Nephron (organoid): Measurements from ENCODE around the gene PLCB1.

Experiments
- H3K27ac Mint-ChIP-seq, 3 experiments: 2 replicates each; pipeline ENCODE4 v1.8.0; 2020; ENCODE audit warnings: mixed read lengths in 3 of 3, mild to moderate bottlenecking in 2 of 3, moderate library complexity in 1 of 3
- H3K27me3 Mint-ChIP-seq: 2 replicates; pipeline ENCODE4 v1.8.0; 2021; ENCODE audit warnings: low read depth, mild to moderate bottlenecking, moderate library complexity, mixed read lengths
- H3K36me3 Mint-ChIP-seq: 2 replicates; pipeline ENCODE4 v1.8.0; 2020; ENCODE audit warnings: low read depth, mixed read lengths
- H3K4me1 Mint-ChIP-seq: 2 replicates; pipeline ENCODE4 v1.8.0; 2020; ENCODE audit warnings: mixed read lengths
- H3K4me3 Mint-ChIP-seq, 3 experiments: 2 replicates each; pipeline ENCODE4 v1.8.0; 2020; ENCODE audit warnings: mild to moderate bottlenecking in 3 of 3, mixed read lengths in 3 of 3, moderate library complexity in 2 of 3
- H3K9me3 Mint-ChIP-seq: 2 replicates; pipeline ENCODE4 v1.8.0; 2020; ENCODE audit warnings: mixed read lengths
- TF ChIP-seq, protein P1 (sequence below), 3 experiments: fragments of 200-600 bp; sonication (generic); IDR thresholded peaks; one replicate each; pipeline ENCODE4 v1.5.0; 2021; ENCODE audit warnings: antibody characterized with exemption in 3 of 3; ENCODE audit not compliant: unreplicated experiment in 3 of 3

The PLCB1 gene

DNA sequence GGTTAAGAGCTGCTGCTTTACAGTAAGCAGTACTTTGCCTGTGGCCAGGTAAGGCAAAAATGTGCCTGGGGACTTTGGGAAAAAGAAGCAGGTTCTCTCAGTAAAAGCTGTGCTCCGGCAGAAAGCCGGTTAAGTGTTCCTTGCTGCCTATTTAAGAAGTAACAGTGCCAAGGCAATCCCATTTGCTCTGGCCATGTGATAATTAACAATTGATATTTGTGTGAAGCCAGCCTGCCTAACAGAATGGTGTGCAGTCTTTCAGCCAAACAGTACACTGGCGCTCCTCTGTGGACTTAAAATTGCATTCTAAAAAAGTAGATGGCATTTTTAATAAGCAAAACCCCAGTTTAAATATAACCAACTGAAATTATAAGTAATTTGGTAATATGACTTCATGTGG is 430.3 kb downstream of the PLCB1 start:
- Mint-ChIP-seq H3K27me3 (no peaks in the 10 kb centered on the region), H3K9me3 (peaks cover 26% of the 10 kb centered on the region), H3K4me3 (no peak overlapping the region), H3K27ac (no peak overlapping the region), H3K4me1 (no peaks in the 10 kb centered on the region), H3K36me3 (peaks cover 9% of the 10 kb centered on the region)
- TF ChIP-seq, protein P1, sequence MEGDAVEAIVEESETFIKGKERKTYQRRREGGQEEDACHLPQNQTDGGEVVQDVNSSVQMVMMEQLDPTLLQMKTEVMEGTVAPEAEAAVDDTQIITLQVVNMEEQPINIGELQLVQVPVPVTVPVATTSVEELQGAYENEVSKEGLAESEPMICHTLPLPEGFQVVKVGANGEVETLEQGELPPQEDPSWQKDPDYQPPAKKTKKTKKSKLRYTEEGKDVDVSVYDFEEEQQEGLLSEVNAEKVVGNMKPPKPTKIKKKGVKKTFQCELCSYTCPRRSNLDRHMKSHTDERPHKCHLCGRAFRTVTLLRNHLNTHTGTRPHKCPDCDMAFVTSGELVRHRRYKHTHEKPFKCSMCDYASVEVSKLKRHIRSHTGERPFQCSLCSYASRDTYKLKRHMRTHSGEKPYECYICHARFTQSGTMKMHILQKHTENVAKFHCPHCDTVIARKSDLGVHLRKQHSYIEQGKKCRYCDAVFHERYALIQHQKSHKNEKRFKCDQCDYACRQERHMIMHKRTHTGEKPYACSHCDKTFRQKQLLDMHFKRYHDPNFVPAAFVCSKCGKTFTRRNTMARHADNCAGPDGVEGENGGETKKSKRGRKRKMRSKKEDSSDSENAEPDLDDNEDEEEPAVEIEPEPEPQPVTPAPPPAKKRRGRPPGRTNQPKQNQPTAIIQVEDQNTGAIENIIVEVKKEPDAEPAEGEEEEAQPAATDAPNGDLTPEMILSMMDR (IDR thresholded peaks at IDR 0.05; ENCODE audit: unreplicated experiment in 3 of 3), result no peak

DNA sequence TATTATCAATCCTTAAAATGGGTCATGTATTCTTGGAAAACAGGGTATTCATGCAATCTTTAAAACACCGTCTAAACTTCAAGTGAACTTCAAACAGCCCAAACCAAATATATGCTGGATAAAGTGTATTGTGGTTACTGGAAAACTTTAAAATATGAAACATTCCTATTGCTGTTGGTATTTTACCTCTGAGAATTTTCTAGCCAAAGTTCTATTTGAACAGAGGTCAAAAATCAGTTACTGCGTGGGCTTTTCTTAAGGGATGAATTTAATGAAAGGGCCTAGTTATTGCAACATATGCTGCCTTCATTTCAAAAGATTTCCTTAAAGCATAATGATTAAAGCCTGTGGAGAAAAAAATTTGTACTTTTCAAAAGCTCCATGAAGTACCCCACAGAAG is 436.0 kb downstream of the PLCB1 start:
- Mint-ChIP-seq H3K9me3 (peaks cover 13% of the 10 kb centered on the region), H3K27me3 (no peaks in the 10 kb centered on the region), H3K4me3 (no peak overlapping the region), H3K27ac (no peak overlapping the region), H3K4me1 (no peaks in the 10 kb centered on the region), H3K36me3 (no peaks in the 10 kb centered on the region)
- TF ChIP-seq, protein P1 (IDR thresholded peaks at IDR 0.05; ENCODE audit: unreplicated experiment in 3 of 3), result no peak

DNA sequence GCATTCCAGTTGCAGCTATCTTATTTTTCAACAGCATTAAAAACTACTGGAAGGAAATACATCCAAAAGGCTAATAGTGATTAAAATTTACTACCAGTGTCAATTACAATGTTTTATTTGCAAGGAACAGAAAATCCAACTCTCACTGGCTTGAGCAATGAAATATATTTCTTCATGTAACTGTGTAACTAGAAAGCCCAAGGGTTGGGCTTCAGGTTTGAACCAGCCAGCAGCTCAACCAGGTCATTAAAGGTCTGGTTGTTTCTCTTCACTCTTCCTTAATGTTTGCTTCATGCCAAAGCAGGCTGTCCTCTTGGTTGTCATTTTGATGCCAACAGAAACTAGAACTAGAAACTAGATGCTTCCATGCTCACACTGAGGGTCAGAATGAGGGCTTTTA is 437.7 kb downstream of the PLCB1 start:
- Mint-ChIP-seq H3K9me3 (peaks cover under 1% of the 10 kb centered on the region), H3K27ac (peak overlapping the region in 1 of 3 experiments; percentile 68), H3K27me3 (no peaks in the 10 kb centered on the region), H3K36me3 (no peaks in the 10 kb centered on the region), H3K4me1 (no peaks in the 10 kb centered on the region), H3K4me3 (no peak overlapping the region)
- TF ChIP-seq, protein P1 (IDR thresholded peaks at IDR 0.05; ENCODE audit: unreplicated experiment in 3 of 3), result no peak

DNA sequence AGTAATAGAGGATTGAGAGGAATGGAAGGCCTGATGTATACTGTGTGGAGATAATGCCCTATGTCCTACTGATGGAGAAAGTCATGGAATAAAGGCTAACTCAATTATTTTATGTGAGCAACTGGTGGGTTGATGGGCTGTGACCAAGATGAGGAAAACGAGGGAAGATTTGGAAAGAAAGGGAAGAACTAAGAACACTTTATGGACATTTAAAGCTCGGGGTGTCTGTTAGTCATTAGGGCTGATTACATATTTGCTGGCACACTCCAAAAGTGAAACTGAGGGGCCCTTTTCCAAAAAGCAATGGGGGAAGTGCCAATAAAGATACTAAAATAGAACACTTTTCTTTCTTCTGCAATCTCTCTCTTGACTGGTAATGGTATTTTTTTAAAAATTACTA is 439.5 kb downstream of the PLCB1 start:
- H3K9me3 Mint-ChIP-seq, result no peaks in the 10 kb centered on the region
- TF ChIP-seq, protein P1 (IDR thresholded peaks at IDR 0.05; ENCODE audit: unreplicated experiment in 3 of 3), result no peak
- H3K27me3 Mint-ChIP-seq, result no peaks in the 10 kb centered on the region
- no peak overlapping the region for H3K4me3 Mint-ChIP-seq
- no peak overlapping the region for H3K27ac Mint-ChIP-seq
- no peaks in the 10 kb centered on the region for H3K4me1 Mint-ChIP-seq
- H3K36me3 Mint-ChIP-seq, result no peaks in the 10 kb centered on the region

DNA sequence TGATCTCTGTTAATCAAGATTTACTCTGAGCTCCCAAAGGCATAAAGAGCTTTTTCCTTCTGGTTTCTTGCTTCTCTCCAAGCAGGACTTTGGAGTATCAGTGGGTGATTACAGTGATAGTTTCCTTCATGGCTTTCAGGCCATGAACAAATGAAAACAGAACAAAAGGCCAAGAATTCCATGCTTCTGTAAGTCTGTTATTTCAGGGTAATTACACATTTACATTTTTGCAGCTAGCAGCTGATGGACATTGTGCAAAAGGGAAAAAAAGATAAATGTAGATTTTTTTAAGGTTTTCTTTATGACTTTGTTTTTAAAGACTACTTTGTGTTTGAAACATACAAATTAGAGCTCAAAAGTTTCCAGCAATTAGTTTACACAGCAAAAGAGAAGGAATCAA is 441.6 kb downstream of the PLCB1 start:
- no peaks in the 10 kb centered on the region for H3K9me3 Mint-ChIP-seq
- TF ChIP-seq, protein P1 (IDR thresholded peaks at IDR 0.05; ENCODE audit: unreplicated experiment in 3 of 3), result no peak
- no peak overlapping the region for H3K4me3 Mint-ChIP-seq
- peak overlapping the region in 1 of 3 experiments; percentile 73 for H3K27ac Mint-ChIP-seq
- H3K27me3 Mint-ChIP-seq, result no peaks in the 10 kb centered on the region
- H3K4me1 Mint-ChIP-seq, result peaks cover 6% of the 10 kb centered on the region
- no peaks in the 10 kb centered on the region for H3K36me3 Mint-ChIP-seq

DNA sequence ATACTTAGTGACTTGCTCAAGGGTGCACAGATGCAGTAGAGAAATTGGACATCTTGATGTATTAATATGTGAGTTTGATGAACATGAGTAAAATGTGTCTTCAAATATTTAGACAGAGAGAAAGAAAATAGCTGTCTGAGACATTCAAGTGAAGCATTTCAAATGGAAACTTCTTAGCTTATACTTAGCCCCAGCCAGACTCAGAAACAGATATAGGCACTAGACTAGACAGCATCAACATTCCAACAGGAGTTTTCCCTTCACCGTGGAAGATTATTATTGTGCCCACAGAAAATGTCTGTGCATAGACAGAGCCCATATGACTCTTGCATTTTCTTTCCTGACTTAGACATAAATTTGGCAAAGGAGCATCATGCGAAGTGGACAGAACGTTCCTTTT is 443.0 kb downstream of the PLCB1 start:
- no peaks in the 10 kb centered on the region for H3K27me3 Mint-ChIP-seq
- no peak overlapping the region for H3K4me3 Mint-ChIP-seq
- no peaks in the 10 kb centered on the region for H3K9me3 Mint-ChIP-seq
- H3K4me1 Mint-ChIP-seq, result peaks cover 6% of the 10 kb centered on the region
- no peaks in the 10 kb centered on the region for H3K36me3 Mint-ChIP-seq
- TF ChIP-seq, protein P1 (IDR thresholded peaks at IDR 0.05; ENCODE audit: unreplicated experiment in 3 of 3), result no peak
- H3K27ac Mint-ChIP-seq, result no peak overlapping the region
